Cardiac muscle cell (in vitro differentiated cells and primary cell): Measurements from ENCODE around the gene TCF4. TPM values are rescaled to one million over a fixed set of nuclear protein-coding genes. Genes with fewer than 3 reads are reported as not detected.

Experiments
- DNase-seq, 2 donors: peaks; one replicate each; pipeline versions ENCODE4 v3.0.0 to v3.0.0-alpha.2; 2010 to 2017; ENCODE audit warnings: low read depth in 1 of 2, low spot score in 1 of 2
- H3K27ac ChIP-seq: fragments of 200-600 bp; sonication (generic); 2 replicates; pipeline ENCODE4 v1.5.1; 2016
- H3K27me3 ChIP-seq: fragments of 200-600 bp; sonication (generic); 2 replicates; pipeline ENCODE4 v1.6.0; 2016; ENCODE audit warnings: control low read depth
- H3K36me3 ChIP-seq: fragments of 200-600 bp; sonication (generic); 2 replicates; pipeline ENCODE4 v1.5.1; 2016; ENCODE audit warnings: control low read depth
- H3K4me1 ChIP-seq: fragments of 200-600 bp; sonication (generic); 2 replicates; pipeline ENCODE4 v1.8.1; 2017; ENCODE audit warnings: low read depth, mild to moderate bottlenecking, mixed run types
- H3K4me3 ChIP-seq: fragments of 200-600 bp; sonication (generic); 2 replicates; pipeline ENCODE4 v1.5.1; 2016; ENCODE audit warnings: mild to moderate bottlenecking
- H3K9me3 ChIP-seq: fragments of 200-600 bp; sonication (generic); 2 replicates; pipeline ENCODE4 v1.5.1; 2017; ENCODE audit warnings: low read depth, mild to moderate bottlenecking, control low read depth
- CTCF ChIP-seq: IDR thresholded peaks from 2 replicates; pipeline ENCODE4 v1.5.1; 2012; ENCODE audit warnings: low read depth, mild to moderate bottlenecking, low read length
- polyA plus RNA-seq: library from polyadenylated mRNA; unstranded; fragments of >200 nt; fragmentation: Nextera tagmentation; extraction: Ambion mirVana; gene quantifications from 2 replicates; pipeline ENCODE4 v1.2.1, GENCODE V29; 2016
- total RNA-seq: library from RNA; depleted of rRNA; stranded (reverse); fragments of >200 nt; gene quantifications from 2 replicates; pipeline ENCODE4 v1.2.3, GENCODE V29; 2016

TCF4 gene
- total and polyA plus RNA-seq, 2 experiments from 2014 or later, result 38.3 to 59.2 TPM

- Histone ChIP-seq H3K9me3 (no peaks in the 10 kb centered on the region), H3K27ac (no peak overlapping the region), H3K4me3 (no peak overlapping the region), H3K36me3 (no peaks in the 10 kb centered on the region), H3K4me1 (no peaks in the 10 kb centered on the region), H3K27me3 (no peaks in the 10 kb centered on the region)
- no peak for DNase-seq
- no peak for TF ChIP-seq CTCF
Measured at GRCh38 chr18:55449412-55450140, 138.4 kb downstream of the TCF4 start.

- H3K4me1 ChIP-seq, result no peaks in the 10 kb centered on the region
- no peak for DNase-seq
Measured at GRCh38 chr18:55448420-55448819, 139.6 kb downstream of the TCF4 start.

GRCh38 chr18:55447672-55448018, 140.3 kb downstream of the TCF4 start:
- DNase-seq, result no peak
- H3K27ac ChIP-seq, result no peak overlapping the region
- TF ChIP-seq CTCF, result no peak
- H3K27me3 ChIP-seq, result no peaks in the 10 kb centered on the region
- no peaks in the 10 kb centered on the region for H3K9me3 ChIP-seq
- H3K4me3 ChIP-seq, result no peak overlapping the region
- H3K4me1 ChIP-seq, result no peaks in the 10 kb centered on the region
- H3K36me3 ChIP-seq, result no peaks in the 10 kb centered on the region

More at GRCh38 chr18:55448420-55448819, 139.6 kb downstream of the TCF4 start:
- Histone ChIP-seq H3K9me3 (no peaks in the 10 kb centered on the region), H3K27ac (no peak overlapping the region), H3K27me3 (no peaks in the 10 kb centered on the region), H3K4me3 (no peak overlapping the region), H3K36me3 (no peaks in the 10 kb centered on the region)
- no peak for TF ChIP-seq CTCF

- Histone ChIP-seq H3K9me3 (no peaks in the 10 kb centered on the region), H3K36me3 (no peaks in the 10 kb centered on the region), H3K27me3 (no peaks in the 10 kb centered on the region), H3K4me1 (no peaks in the 10 kb centered on the region), H3K4me3 (no peak overlapping the region), H3K27ac (no peak overlapping the region)
- DNase-seq, result no peak
- no peak for TF ChIP-seq CTCF
Measured at GRCh38 chr18:55446996-55447671, 140.9 kb downstream of the TCF4 start.

GRCh38 chr18:55444536-55444935, 143.5 kb downstream of the TCF4 start:
- Histone ChIP-seq H3K27me3 (no peaks in the 10 kb centered on the region), H3K9me3 (no peaks in the 10 kb centered on the region), H3K27ac (no peak overlapping the region), H3K36me3 (no peaks in the 10 kb centered on the region), H3K4me3 (no peak overlapping the region), H3K4me1 (no peaks in the 10 kb centered on the region)
- no peak for TF ChIP-seq CTCF
- peak in 1 of 2 donors; percentile 27 for DNase-seq
